Large intestine (tissue), 3 donors: ENCODE results near the gene TGM2. TPM values are rescaled to one million over a fixed set of nuclear protein-coding genes. Genes with fewer than 3 reads are reported as not detected.

Source experiments
- DNase-seq, 2 donors: peaks; one replicate each; pipeline versions ENCODE4 v3.0.0 to v3.0.0-alpha.2; 2013
- H3K27ac ChIP-seq: one replicate; pipeline ENCODE4 v1.5.1; 2013; ENCODE audit warnings: low read length
- H3K27me3 ChIP-seq: 2 replicates; pipeline ENCODE4 v1.6.1; 2013; ENCODE audit warnings: low read length; ENCODE audit not compliant: control insufficient read depth, insufficient read depth
- H3K36me3 ChIP-seq: 2 replicates; pipeline ENCODE4 v1.6.1; 2013; ENCODE audit warnings: low read length; ENCODE audit not compliant: control insufficient read depth, insufficient read depth
- H3K4me1 ChIP-seq: one replicate; pipeline ENCODE4 v1.6.1; 2013; ENCODE audit warnings: low read length; ENCODE audit not compliant: control insufficient read depth, insufficient read depth
- H3K4me3 ChIP-seq: one replicate; pipeline ENCODE4 v1.5.1; 2013; ENCODE audit warnings: low read length
- H3K9me3 ChIP-seq: one replicate; pipeline ENCODE4 v1.6.1; 2013; ENCODE audit warnings: mild to moderate bottlenecking, low read depth, low read length, moderate library complexity; ENCODE audit not compliant: control insufficient read depth
- whole genome bisulfite sequencing: methylation state at CpG from one replicate; pipeline ENCODE4 v1.1.5; 2013; ENCODE audit warnings: low lambda C conversion rate; ENCODE audit not compliant: insufficient coverage; 5-methylcytosine and 5-hydroxymethylcytosine counted together
- polyA plus RNA-seq: library from polyadenylated mRNA; unstranded; fragments of 120-200 nt; gene quantifications from one replicate; pipeline ENCODE4 v1.2.1, GENCODE V29; 2013

The TGM2 gene
- polyA plus RNA-seq, 1 donor = 334 TPM

DNA sequence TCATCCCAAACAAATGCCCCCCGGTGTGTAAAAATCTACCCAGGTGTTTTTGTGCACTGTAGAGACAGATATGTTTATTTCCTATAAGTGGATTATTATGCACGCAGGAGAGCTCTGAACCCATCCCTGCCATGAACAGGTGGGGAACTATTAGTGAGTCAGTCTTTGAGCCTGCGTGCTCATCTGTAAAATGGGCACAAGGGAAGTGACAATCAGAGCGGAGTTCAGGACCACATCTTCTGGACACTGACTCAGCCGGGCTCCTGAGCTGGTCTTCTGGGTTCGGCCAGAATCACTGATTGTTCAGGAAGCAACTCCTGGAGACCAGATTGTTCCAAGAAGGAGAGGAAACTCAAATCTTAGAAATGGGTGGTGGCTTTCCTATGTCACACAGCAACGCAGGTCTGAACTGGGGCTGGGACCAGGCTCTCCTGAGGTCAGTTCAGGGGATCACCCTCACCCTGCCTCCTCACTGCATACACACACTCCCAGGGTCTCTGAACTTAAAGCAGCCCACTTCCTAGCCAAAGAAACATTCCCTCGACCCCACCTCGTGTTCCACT is 27.3 kb upstream of the TGM2 start:
- Histone ChIP-seq H3K4me3 (no peak overlapping the region), H3K27me3 (no peaks in the 10 kb centered on the region), H3K4me1 (no peaks in the 10 kb centered on the region), H3K9me3 (no peaks in the 10 kb centered on the region), H3K27ac (no peak overlapping the region), H3K36me3 (no peaks in the 10 kb centered on the region)
- WGBS = no CpG with 5 or more reads among the region's 9 CpGs
- DNase-seq = no peak

- Histone ChIP-seq H3K4me3 (no peak overlapping the region), H3K9me3 (no peaks in the 10 kb centered on the region), H3K36me3 (no peaks in the 10 kb centered on the region), H3K27ac (no peak overlapping the region), H3K27me3 (no peaks in the 10 kb centered on the region), H3K4me1 (no peaks in the 10 kb centered on the region)
- no peak for DNase-seq
- WGBS = 100% methylated on average over 1 of the region's 5 CpGs
Observed at GRCh38 chr20:38191654-38192053, 26.6 kb upstream of the TGM2 start.

GRCh38 chr20:38190936-38191371 is 25.9 kb upstream of the TGM2 start:
- Histone ChIP-seq H3K9me3 (no peaks in the 10 kb centered on the region), H3K27ac (no peak overlapping the region), H3K4me1 (no peaks in the 10 kb centered on the region), H3K27me3 (no peaks in the 10 kb centered on the region), H3K4me3 (no peak overlapping the region), H3K36me3 (no peaks in the 10 kb centered on the region)
- DNase-seq = no peak
- WGBS = no CpG with 5 or more reads among the region's 3 CpGs

DNA sequence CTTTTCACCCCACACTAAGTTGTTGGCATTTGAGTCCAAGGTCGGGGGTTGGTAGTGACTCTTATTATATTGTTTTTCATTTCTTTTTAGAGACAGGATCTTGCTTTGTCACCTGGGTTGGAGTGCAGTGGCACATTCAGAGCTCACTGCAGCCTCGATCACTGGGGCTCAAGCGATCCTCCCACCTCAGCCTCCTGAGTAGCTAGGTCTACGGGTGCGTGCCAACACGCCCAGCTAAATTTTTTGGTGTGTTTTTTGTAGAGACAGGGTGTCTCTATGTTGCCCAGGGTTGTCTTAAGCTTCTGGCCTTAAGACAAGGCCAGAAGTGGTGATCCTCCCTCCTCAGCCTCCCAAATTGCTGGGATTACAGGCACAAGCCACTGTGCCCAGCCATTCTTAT is 25.1 kb upstream of the TGM2 start:
- no peak overlapping the region for H3K4me3 ChIP-seq
- H3K27me3 ChIP-seq = no peaks in the 10 kb centered on the region
- no peaks in the 10 kb centered on the region for H3K36me3 ChIP-seq
- no CpG with 5 or more reads among the region's 6 CpGs for WGBS
- no peak for DNase-seq
- H3K9me3 ChIP-seq = no peaks in the 10 kb centered on the region
- H3K4me1 ChIP-seq = no peaks in the 10 kb centered on the region
- no peak overlapping the region for H3K27ac ChIP-seq

DNA sequence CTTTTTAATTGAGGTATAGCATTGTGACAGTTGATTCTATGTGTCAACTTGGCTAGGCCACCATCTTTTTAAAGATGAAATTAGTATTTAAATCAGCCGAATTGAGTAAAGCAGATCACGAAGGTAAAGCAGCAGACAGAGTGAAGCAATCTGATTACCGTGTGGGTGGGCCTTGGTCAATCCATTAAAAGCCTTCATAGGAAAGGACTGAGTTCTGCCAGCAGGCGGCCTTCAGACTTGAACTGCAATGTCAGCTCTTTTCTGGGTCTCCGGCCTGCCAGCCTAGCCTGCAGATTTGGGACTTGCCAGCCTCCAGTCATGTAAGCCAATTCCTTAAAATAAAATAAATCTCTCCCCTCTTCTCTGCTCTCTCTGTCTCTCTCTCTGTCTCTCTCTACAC is 22.4 kb upstream of the TGM2 start:
- Histone ChIP-seq H3K27ac (no peak overlapping the region), H3K9me3 (no peaks in the 10 kb centered on the region), H3K27me3 (no peaks in the 10 kb centered on the region), H3K4me3 (no peak overlapping the region), H3K36me3 (no peaks in the 10 kb centered on the region), H3K4me1 (no peaks in the 10 kb centered on the region)
- WGBS = no CpG with 5 or more reads among the region's 5 CpGs
- DNase-seq = no peak

DNA sequence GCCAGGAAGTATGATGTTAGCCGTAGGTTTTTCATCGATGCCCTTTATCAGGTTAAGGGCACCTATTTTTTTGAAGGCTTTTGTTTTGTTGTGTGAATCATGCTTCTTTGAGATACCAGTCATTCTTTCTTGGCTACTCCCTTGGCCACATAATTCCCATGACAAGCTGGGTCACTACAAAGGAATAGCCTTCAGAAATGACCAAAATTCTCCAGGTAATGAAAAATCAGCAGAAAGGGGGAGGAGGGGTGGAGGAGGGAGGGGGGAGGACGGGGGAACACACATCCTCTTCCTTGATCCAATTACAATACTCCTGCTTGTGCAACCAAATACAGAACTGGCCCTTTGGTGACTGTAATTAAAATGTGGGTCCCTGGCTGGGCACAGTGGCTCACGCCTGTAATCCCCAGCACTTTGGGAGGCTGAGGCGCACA is 21.7 kb upstream of the TGM2 start:
- no peaks in the 10 kb centered on the region for H3K4me1 ChIP-seq
- 80% methylated on average over 1 of the region's 5 CpGs for WGBS
- no peak overlapping the region for H3K27ac ChIP-seq
- peaks cover 2% of the 10 kb centered on the region for H3K27me3 ChIP-seq
- H3K9me3 ChIP-seq = no peaks in the 10 kb centered on the region
- DNase-seq = no peak
- H3K36me3 ChIP-seq = no peaks in the 10 kb centered on the region
- no peak overlapping the region for H3K4me3 ChIP-seq

GRCh38 chr20:38184101-38184500 is 19.0 kb upstream of the TGM2 start:
- H3K27me3 ChIP-seq = peaks cover 2% of the 10 kb centered on the region
- no peaks in the 10 kb centered on the region for H3K36me3 ChIP-seq
- H3K9me3 ChIP-seq = no peaks in the 10 kb centered on the region
- WGBS = no CpG with 5 or more reads among the region's 8 CpGs
- DNase-seq = no peak
- no peak overlapping the region for H3K27ac ChIP-seq
- no peaks in the 10 kb centered on the region for H3K4me1 ChIP-seq
- no peak overlapping the region for H3K4me3 ChIP-seq

GRCh38 chr20:38181971-38182370 is 16.9 kb upstream of the TGM2 start:
- H3K27ac ChIP-seq = no peak overlapping the region
- DNase-seq = no peak
- no peaks in the 10 kb centered on the region for H3K9me3 ChIP-seq
- no peaks in the 10 kb centered on the region for H3K36me3 ChIP-seq
- 100% methylated on average over 1 of the region's 3 CpGs for WGBS
- H3K27me3 ChIP-seq = peaks cover 2% of the 10 kb centered on the region
- no peaks in the 10 kb centered on the region for H3K4me1 ChIP-seq
- no peak overlapping the region for H3K4me3 ChIP-seq

DNA sequence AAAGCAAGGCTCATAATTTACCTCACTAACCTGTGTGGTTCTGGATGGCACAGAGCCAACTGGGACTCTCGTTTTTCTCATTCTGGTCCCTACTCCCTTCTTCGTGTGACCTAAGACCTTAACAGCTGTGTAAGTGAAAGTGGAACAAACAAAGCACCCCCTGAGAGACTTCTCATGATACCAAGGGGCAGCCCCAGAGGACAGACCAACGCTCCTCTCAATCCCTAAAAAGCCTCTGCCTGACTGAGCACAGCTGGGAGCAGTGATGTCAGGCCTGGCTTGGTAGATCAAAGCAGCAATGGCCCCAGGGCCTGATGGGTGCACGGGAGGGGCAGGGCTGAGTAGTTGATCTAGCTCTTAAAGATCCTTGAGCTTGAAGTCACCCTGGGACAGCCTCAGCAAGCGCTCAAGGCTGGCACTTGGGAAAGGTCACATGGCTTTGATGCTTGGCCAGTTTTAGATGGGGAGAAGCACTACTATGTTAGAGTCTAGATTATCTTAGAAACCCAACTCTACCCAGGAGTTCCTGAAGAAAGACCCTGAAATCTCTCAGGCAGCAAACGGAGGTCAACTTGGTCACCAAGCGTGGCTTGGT is 16.2 kb upstream of the TGM2 start:
- Histone ChIP-seq H3K9me3 (no peaks in the 10 kb centered on the region), H3K27ac (no peak overlapping the region), H3K4me1 (no peaks in the 10 kb centered on the region), H3K36me3 (no peaks in the 10 kb centered on the region), H3K27me3 (peaks cover 2% of the 10 kb centered on the region), H3K4me3 (no peak overlapping the region)
- DNase-seq = no peak
- 80% methylated on average over 1 of the region's 7 CpGs for WGBS

- Histone ChIP-seq H3K27me3 (peaks cover 2% of the 10 kb centered on the region), H3K4me3 (no peak overlapping the region), H3K4me1 (no peaks in the 10 kb centered on the region), H3K9me3 (no peaks in the 10 kb centered on the region), H3K36me3 (no peaks in the 10 kb centered on the region), H3K27ac (no peak overlapping the region)
- no CpG with 5 or more reads among the region's 5 CpGs for WGBS
- DNase-seq = no peak
Observed at GRCh38 chr20:38180781-38181180, 15.7 kb upstream of the TGM2 start.

GRCh38 chr20:38179846-38180245 is 14.8 kb upstream of the TGM2 start:
- 52% methylated on average over 2 of the region's 6 CpGs for WGBS
- no peaks in the 10 kb centered on the region for H3K4me1 ChIP-seq
- H3K4me3 ChIP-seq = no peak overlapping the region
- no peak for DNase-seq
- peaks cover 2% of the 10 kb centered on the region for H3K27me3 ChIP-seq
- no peaks in the 10 kb centered on the region for H3K9me3 ChIP-seq
- H3K36me3 ChIP-seq = no peaks in the 10 kb centered on the region
- H3K27ac ChIP-seq = no peak overlapping the region
